Panc1 (cell line): ENCODE results near the gene MATN4.

Experiments
- CTCF ChIP-seq: fragments of 450-650 bp; IDR thresholded peaks from 2 replicates; pipeline ENCODE4 v1.5.1; 2017; ENCODE audit warnings: mild to moderate bottlenecking
- POLR2AphosphoS5 ChIP-seq: IDR thresholded peaks from 2 replicates; pipeline ENCODE4 v1.6.1; 2012; ENCODE audit warnings: mild to moderate bottlenecking, low read depth, low read length, moderate library complexity
- SIN3A ChIP-seq: IDR thresholded peaks from 2 replicates; pipeline ENCODE4 v1.6.1; 2012; ENCODE audit warnings: low read depth, mild to moderate bottlenecking, low read length, moderate library complexity, borderline replicate concordance; ENCODE audit not compliant: insufficient read depth

- TF ChIP-seq CTCF (no peak), SIN3A (no peak), POLR2AphosphoS5 (no peak)
Measured at GRCh38 chr20:45350217-45350616, 42.1 kb upstream of the MATN4 start.
